ENCODE measurements around the gene PAX4. TPM values are rescaled to one million over a fixed set of nuclear protein-coding genes. Genes with fewer than 3 reads are reported as not detected.

Gene PAX4
- polyA plus RNA-seq, 1 of the 3 experiments (the other 2 are of a cell fraction), result not detected

- TF ChIP-seq, protein P1, sequence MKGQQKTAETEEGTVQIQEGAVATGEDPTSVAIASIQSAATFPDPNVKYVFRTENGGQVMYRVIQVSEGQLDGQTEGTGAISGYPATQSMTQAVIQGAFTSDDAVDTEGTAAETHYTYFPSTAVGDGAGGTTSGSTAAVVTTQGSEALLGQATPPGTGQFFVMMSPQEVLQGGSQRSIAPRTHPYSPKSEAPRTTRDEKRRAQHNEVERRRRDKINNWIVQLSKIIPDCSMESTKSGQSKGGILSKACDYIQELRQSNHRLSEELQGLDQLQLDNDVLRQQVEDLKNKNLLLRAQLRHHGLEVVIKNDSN (IDR thresholded peaks at IDR 0.05; ENCODE audit: borderline replicate concordance, low read depth), result no peak
- TF ChIP-seq NFIC (IDR thresholded peaks at IDR 0.05; ENCODE audit: borderline replicate concordance) (no peak), SIN3A (IDR thresholded peaks at IDR 0.05; ENCODE audit: borderline replicate concordance, low read depth, low read length) (no peak), CHD2 (IDR thresholded peaks at IDR 0.05; ENCODE audit: low read length, partially characterized antibody) (no peak), MXI1 (IDR thresholded peaks at IDR 0.05; ENCODE audit: low read depth, low read length) (no peak), USF2 (IDR thresholded peaks at IDR 0.05; ENCODE audit: borderline replicate concordance, low read depth, low read length) (no peak)
These were observed 33.1 kb upstream of the PAX4 start (continued) for GRCh38 chr7:127650847-127651555.

DNA sequence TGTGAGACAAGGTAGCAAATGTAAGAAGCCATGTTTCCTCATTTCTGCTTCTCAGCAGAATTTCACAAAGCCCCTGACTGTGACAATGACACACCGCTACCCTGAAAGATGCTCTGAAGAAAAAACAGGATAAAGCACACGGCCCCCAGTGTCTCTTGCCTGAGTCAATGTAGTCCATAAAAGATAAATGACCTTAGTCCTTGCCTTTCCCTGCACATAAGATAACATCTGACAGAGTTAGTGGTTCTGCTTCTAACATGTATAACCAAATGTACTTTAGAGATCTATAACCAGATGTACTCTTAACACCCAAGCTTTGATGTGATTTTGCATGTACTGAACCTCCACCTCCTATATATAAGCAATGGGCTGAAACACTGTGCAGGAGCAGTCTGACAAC lies 31.0 kb upstream of the PAX4 start:
- peaks cover 9% of the 10 kb centered on the region for H4K20me1 ChIP-seq (ENCODE audit: insufficient read depth)
- H3K79me2 ChIP-seq (ENCODE audit: insufficient read depth), result peaks cover 19% of the 10 kb centered on the region
- no peak overlapping the region for H3K4me3 ChIP-seq (ENCODE audit: low read depth in 2 of 2, low read length in 1 of 2)
- no peak overlapping the region for H2AFZ ChIP-seq (ENCODE audit: low read depth)
- no peaks in the 10 kb centered on the region for H3K27me3 ChIP-seq (ENCODE audit: insufficient read depth)
- H3K9me3 ChIP-seq, result no peaks in the 10 kb centered on the region
- no peaks in the 10 kb centered on the region for H3F3A ChIP-seq (replicated peaks; ENCODE audit: insufficient read depth)
- H3K27ac ChIP-seq (ENCODE audit: low read depth in 2 of 2, low read length in 1 of 2), result no peak overlapping the region
- no peak overlapping the region for H3K4me2 ChIP-seq
- H3K36me3 ChIP-seq (replicated peaks in 1 of 2; ENCODE audit: control insufficient read depth in 1 of 2, insufficient read depth in 2 of 2, low read length in 1 of 2), result no peaks in the 10 kb centered on the region
- ChIA-PET POLR2A (no interaction called here), CTCF (interaction anchor here (0.6 to 1.4 kb wide), 2 partner anchors 60 to 561 kb away, joined by 3 to 5 read pairs; no protein-coding TSS in a partner anchor)
- H3K9me2 ChIP-seq, result no peaks in the 10 kb centered on the region
- 85% methylated on average over 2 of the region's 2 CpGs for WGBS (ENCODE audit: low lambda C conversion rate)
- H3K4me1 ChIP-seq (ENCODE audit: control insufficient read depth in 1 of 2, insufficient read depth in 2 of 2, low read depth in 1 of 2, low read length in 1 of 2), result peaks cover 8 to 19% of the 10 kb centered on the region in 2 experiments; a peak in 3 of 4 replicates
- DNase-seq, result no peak
- no peak overlapping the region for H3K9ac ChIP-seq
- TF ChIP-seq PBX3 (IDR thresholded peaks at IDR 0.05) (no peak), TEAD4 (IDR thresholded peaks at IDR 0.05; ENCODE audit: borderline replicate concordance, insufficient read depth) (no peak), RXRA (IDR thresholded peaks at IDR 0.05; ENCODE audit: borderline replicate concordance, low read depth) (no peak), REST (IDR thresholded peaks at IDR 0.05; ENCODE audit: low read depth, low read length) (no peak), RFX5 (IDR thresholded peaks at IDR 0.05; ENCODE audit: low read length) (no peak), RCOR1 (IDR thresholded peaks at IDR 0.05; ENCODE audit: low read length) (no peak), USF2 (IDR thresholded peaks at IDR 0.05; ENCODE audit: borderline replicate concordance, low read depth, low read length) (no peak), GATA2 (CRISPR knock-in tag; IDR thresholded peaks at IDR 0.05) (no peak), MXI1 (IDR thresholded peaks at IDR 0.05; ENCODE audit: low read depth, low read length) (no peak), FOXM1 (IDR thresholded peaks at IDR 0.05; ENCODE audit: low read depth) (no peak), ELF1 (IDR thresholded peaks at IDR 0.05) (no peak), GABPA (IDR thresholded peaks at IDR 0.05; ENCODE audit: low read depth) (no peak), FOSL2 (IDR thresholded peaks at IDR 0.05; ENCODE audit: borderline replicate concordance, low read depth) (no peak), POLR2AphosphoS5 (IDR thresholded peaks at IDR 0.05; ENCODE audit: low read depth, low read length) (no peak), FOXJ3 (CRISPR knock-in tag; IDR thresholded peaks at IDR 0.05) (no peak), SIN3A (IDR thresholded peaks at IDR 0.05; ENCODE audit: borderline replicate concordance, low read depth, low read length) (no peak), YY1 (IDR thresholded peaks at IDR 0.05; ENCODE audit: low read depth) (no peak)
- TF ChIP-seq, protein P2, sequence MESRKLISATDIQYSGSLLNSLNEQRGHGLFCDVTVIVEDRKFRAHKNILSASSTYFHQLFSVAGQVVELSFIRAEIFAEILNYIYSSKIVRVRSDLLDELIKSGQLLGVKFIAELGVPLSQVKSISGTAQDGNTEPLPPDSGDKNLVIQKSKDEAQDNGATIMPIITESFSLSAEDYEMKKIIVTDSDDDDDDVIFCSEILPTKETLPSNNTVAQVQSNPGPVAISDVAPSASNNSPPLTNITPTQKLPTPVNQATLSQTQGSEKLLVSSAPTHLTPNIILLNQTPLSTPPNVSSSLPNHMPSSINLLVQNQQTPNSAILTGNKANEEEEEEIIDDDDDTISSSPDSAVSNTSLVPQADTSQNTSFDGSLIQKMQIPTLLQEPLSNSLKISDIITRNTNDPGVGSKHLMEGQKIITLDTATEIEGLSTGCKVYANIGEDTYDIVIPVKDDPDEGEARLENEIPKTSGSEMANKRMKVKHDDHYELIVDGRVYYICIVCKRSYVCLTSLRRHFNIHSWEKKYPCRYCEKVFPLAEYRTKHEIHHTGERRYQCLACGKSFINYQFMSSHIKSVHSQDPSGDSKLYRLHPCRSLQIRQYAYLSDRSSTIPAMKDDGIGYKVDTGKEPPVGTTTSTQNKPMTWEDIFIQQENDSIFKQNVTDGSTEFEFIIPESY (IDR thresholded peaks at IDR 0.05; ENCODE audit: borderline replicate concordance, low read depth), result no peak
